GM18870 (cell line): Measurements from ENCODE around the gene BCAS4.

Experiments used
- ATAC-seq: cut with Tn5 transposase; IDR thresholded peaks from one replicate; pipeline ENCODE4 v1.9.1; 2021; ENCODE audit warnings: moderate library complexity; ENCODE audit not compliant: unreplicated experiment

The BCAS4 gene

DNA sequence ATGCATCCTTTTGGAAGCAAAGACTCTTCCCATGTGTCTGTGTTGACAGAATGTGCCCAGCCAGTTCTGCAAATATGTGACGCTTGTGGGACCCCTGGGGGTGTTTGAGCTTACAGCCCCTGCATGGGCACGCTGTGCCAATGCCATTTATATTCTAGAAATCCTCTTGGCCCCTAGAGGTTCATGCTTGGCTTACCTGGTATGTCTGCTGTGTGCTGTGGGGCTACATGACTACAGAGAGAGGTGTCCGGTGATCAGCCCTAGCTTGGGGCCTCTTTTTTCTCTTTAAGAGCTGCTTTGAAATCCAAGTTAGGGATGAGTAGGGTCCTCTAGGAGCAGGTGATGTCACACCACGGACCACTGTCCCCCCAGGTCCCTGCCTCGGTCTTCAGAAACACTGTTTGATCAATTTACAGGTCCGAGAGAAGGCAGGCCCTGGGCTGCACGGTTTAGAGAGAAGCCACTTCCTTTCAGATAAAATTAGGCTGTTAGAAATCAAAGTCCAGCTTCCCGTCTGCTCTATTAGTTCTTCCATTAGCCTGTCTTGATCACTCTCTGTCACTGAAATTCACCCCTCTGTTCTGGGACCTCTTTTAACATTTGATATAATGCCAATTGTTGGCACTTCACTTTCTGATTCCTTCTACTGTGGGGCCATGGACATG is 26.5 kb downstream of the BCAS4 start:
- no peak for ATAC-seq

DNA sequence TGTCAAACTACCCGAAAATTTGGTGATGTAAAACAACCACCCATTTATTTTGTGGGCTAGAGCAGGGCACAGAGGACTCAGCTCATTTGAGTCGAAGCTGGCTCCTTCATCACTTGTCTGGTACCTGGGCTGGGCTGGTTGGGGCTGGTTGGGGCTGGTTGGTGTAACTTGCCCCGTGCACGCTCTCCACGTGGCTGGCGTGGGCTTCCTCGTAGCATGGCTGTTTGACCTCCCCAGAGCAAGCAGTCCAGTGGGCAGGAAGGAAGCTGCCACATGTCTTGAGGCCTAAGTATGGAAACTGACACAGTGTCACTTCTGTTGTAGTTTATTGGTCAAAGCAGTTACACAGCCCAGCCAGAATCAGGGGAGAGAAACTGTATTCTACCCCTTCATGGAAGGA is 27.1 kb downstream of the BCAS4 start:
- no peak for ATAC-seq

DNA sequence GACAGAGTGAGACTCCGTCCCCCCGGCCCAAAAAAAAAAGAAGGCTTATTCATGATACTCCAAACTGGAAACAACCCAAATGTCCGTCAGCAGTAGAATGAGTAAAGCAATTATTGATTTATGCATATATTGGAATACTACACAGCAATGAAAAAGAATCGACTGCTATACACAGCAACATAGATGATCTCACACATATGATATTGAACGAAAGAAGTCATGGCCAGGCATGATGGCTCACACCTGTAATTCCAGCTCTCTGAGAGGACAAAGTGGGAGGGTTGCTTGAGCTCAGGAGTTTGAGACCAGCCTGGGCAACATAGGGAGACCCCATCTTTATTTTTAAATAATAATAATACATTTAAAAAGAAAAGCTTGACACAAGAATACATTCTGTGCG is 28.5 kb downstream of the BCAS4 start:
- no peak for ATAC-seq

DNA sequence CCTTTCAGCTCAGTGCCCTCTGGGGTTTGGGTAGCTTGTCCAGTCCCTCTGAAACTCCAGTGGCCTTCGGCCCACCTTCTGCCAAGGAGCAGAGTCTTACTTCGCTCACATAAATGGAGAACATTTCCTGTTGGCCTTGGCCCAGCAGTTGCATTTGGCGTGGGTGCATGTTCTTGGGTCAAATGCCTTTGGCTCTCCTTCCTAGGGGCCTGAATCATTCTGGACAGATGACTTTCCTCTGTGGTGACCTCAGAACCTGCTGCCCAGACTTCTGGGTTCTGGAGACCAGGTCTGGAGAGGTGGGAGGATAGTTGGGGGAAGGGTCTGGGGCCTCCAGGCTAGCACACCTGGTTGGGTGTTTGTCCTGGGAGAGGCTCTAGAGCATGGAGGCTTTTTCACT is 29.3 kb downstream of the BCAS4 start:
- ATAC-seq: no peak

DNA sequence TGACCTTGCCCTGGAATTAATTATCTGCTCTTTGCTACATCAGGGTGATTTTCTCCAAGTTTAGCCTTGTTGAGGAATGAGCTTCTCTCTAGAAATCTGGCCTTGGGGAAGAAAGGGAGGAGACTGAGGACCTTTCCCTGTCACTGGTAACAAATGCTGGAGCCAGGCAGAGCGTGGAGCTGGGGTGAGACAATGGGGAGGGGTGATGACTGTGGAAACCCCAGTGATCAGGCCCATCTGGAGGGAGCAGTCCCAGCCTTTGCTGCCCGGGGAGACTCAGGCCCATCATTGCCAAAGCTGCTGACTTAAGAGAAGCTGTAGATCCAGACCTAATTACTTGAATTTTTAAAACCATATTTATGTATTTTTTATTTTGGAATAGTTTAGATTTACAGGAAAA is 31.3 kb downstream of the BCAS4 start:
- ATAC-seq: no peak

DNA sequence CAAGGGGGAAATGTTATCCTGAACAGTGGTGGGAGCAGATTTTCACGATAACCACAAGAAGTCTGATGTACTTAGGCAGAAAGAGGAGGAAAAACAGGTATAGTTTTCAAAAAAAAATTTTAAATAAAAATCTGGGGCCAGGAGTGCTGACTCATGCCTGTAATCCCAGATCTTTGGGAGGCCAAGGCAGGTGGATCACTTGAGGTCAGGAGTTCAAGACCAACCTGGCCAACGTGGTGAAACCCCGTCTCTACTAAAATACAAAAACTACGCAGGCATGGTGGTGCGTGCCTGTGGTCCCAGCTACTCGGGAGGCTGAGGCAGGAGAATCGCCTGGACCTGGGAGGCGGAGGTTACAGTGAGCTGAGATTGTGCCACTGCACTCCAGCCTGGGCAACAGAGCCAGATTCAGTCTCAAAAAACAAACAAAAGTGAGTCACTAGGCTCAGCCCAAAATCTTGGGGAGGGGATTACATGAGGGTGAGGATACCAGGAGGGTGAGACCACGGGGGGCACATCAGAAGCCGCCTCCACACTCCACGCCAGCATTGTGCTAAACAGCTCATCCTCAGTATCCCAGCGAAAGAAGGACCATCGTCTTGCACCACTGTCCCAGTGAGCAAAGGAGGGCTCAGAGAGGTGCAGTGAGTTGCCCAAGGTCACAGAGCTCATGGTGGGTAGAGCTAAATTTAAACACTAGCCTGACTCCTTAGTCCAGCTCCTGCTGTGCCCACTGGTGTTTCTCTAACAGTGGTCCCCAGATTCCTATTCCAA is 33.7 kb downstream of the BCAS4 start:
- no peak for ATAC-seq

DNA sequence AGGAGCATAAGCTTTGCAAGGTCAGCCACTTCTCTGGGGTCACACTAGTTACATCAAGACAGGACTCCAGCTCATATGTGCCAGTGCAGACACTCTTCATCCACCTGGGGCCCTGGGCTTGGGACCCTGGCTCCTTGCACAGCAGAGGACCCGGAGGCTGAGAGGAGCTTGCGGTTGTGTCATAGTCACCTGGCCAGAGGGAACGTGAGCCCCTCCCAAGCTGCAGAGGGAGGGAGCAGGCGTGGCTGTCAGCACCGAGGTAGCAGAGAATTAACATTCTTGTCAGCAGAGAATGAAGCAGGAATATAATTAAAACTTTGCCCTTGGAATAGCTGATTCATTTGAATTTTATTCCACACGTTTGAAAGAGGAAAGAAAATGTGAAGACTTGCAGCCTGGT is 36.8 kb downstream of the BCAS4 start:
- ATAC-seq: no peak

DNA sequence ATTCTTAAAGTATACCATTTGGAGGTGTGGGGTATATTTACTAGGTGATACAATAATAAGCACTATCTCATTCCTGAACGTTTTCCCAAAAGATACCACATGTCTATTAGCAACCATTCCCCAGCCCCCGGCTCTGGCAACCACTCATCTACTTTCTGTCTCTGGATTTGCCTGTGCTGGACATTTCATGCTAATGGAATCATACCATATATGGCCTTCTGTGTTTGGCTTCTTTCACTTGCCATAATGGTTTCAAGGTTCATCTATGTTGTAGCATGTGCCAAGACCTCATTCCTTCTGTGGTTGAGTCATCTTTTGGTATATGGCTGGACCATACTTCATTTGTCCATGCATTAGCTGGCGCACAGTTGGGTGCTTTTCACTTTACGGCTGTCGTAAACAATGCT is 39.7 kb downstream of the BCAS4 start:
- no peak for ATAC-seq

DNA sequence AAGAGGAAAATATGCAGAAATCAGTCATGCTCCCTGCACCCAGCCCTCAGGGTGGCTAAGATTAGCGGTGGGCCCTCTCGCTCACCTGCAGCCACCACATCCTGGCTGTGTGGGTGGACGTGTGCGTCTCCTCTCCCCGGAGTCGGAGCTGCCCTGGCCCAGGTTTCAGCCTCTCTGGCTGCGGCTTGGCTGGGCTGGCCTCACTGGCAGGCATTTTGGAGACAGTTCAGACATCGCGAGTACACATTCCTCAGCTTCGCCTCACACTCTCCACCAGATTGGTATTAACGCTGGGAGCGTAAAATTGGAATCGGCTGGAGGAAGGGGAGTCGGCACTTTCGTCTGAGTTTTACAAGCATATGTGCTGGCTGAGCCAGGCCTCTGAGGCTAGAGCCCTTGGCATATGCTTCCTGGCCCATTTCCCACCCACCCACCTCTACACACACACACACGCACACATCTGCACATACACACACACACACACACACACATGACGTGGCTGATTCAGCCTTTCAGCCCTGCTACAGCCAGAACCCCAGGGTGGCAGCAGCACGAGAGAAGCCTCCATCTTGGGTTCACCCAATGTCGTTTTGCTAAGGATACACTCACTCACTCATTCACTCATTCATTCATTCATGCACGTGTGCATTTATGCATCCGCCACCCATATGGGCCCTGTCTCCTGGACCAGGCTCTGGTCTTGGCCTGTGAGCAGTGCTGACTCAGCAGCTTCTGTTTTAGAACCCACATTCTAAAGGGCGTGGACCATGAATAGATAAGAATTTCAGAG is 42.9 kb downstream of the BCAS4 start:
- ATAC-seq: peak; percentile 45

DNA sequence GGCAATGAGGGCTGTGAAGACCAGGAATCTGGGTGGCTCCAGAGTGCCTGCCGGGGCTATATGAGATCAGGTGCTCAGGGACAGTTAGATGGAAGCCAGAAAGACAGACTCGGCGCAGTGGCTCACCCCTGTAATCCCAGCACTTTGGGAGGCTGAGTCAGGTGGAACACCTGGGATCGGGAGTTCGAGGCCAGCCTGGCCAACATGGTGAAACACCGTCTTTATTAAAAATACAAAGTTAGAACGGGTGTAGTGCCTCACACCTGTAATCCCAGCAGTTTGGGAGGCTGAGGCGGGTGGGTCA is 43.4 kb downstream of the BCAS4 start:
- no peak for ATAC-seq

DNA sequence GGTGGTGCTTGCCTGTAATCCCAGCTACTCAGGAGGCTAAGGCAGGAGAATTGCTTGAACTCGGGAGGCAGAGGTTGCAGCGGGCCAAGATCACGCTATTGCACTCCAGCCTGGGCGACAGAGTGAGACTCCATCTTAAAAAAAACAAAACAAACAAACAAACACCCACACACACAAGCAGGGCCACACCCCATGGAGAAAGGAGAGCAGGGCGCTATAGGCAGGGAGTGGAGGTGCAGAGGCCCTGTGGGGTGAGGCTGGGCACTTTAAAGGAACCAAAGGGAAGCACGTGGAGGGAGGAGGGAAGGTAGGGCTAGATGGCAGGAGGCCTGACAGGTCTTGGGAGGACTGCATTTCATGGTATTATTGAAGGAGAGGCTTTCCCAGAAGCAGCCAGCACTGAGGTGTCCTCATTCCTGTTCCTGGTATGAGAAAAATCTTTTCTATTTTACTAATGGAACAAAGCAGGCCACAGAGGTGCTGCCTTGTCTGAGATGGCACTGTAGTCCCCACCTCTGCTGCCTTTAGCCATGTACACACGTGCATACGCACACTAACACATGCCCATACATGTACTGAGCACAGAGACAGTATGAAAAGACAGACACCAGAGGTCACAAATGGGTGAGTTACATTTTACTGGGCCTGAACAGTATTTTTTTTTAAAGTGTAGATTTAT is 44.0 kb downstream of the BCAS4 start:
- ATAC-seq: no peak

DNA sequence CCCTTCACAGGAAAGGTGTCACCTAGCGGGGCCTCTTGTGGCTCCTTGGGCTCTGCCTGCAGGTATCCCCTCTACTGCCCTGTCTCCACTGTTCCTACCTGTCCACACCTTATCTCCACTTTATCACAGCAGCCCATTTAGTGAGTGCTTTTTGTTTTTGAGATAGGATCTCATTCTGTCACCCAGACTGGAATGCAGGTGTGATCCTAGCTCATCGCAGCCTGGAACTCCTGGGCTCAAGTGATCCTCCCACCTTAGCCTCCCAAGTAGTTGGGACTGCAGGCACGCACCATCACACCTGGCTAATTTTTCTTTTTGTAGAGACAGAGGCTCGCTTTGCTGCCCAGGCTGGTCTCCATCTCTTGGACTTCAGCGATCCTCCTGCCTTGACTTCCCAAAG is 48.0 kb downstream of the BCAS4 start:
- ATAC-seq: no peak

DNA sequence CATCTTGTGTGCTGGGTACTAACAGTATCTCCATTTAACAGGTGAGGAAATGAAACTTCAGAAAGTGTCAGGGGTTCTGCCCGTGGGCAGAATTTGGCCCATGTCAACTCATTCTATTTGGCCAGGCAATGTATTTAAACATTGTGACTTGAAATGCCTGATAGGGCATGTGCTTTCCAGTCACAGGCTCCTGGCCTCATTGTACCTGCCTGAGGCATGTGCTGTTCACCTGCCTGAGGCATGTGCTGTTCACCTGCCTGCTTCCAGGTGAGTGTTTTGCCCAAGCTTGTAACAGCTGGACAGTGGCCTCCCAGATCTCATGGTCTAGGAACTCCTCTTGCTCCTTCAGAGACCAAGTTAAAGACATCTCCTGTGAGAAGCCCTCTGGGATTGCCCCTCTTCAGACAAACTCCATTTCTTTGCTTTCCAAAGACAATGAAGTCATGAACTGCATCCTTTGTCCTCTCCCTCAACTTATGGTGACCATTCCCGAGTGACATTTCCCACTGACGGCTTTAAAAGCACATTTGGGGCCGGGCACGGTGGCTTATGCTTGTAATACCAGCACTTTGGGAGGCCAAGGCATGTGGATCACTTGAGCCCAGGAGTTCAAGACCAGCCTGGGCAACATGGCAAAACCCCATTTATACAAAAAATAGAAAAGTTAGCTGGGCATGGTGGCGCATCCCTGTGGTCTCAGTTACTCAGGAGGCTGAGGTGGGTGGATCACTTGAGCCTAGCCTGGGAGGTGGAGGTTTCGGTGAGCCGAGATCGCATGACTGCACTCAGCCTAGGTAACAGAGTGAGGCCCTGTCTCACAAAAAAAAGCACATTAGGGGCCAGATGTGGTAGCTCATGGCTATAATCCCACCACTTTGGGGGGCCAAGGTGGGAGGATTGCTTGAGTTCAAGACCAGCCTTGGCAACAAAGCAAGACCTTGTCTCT is 48.7 kb downstream of the BCAS4 start:
- no peak for ATAC-seq

DNA sequence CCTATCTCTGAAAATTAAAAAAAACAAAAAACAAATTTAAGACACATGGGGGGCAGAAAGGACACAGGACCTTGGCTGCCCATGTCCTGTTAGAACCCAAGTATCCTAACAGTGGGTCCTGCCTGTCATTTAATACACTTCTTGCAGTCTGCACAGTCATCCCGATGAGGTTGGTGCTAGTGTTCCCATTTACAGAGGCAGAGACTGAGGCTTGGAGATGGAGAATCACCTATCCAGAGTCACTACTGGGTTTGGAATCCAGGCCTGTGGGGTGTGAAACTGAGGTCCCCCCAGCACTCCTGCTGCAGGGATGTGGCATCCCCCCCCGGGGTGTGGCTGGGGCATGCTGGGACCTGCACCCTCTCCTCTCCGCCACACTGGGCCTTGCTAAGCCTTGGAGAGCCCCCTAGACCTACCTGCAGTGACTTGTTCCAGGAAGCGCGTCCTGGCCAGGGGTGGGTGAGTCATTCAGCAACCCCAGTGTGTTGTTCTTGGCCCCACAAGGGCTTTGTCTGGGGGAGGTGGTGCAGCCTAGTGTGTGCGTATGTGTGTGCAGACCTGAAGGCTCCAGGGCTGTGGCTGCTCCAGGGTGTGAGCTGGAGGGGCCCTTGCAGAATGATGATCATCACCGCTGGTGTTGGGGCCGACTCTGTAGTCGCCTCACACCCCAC is 49.7 kb downstream of the BCAS4 start:
- ATAC-seq: peak; percentile 87

DNA sequence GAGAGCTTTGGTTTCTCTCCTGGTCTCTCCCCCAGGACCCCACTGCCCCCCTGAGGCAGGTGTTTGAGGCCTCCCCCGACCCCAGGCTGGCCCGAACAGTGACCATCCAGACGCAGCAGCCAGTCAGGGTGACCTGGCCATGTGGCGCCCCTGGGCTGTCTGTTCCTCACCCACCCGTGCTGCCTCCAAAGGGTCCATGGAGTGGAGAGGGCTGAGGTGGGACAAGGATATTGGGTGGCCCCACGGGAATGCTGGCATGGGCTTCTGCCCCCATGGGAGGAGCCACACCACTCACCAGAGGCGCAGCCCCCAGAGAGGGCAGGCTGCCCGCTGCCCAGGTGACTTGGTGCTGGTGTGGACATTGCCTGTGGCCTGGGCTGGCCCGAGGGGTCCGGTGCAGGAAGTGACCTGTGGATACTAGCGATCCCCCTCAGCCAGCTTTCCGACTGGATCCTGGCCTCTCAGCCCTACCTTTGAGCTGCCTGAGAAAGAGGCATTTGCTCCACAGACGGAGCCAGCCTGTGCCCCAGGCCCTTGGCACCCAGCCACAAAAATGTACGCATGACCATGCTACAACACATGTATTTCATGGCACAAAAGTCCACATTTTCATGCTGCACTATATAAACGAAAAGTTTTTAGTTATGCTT is 50.8 kb downstream of the BCAS4 start:
- no peak for ATAC-seq

DNA sequence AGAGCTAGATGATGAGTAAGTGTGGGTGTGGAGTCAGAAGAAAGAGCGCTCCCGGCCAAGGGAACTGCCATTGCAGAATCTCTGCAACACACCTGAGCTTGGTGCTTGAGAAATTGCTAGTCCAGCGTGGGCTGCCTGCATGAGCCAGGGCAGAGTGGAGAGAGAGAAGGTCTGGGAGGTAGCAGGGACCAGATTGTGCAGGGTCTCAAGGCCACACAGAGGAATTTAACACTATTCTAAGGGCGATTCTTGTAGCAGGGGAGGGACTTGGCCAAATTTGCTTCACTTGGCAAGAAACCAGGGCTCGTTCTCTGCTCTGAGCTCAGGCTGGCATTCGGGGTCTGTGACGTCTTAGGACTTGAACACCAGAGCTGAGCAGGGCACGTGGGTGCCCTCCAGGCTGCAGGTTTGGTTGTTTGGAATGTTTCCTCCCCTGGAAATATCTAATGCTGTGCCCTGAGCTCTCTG is 53.5 kb downstream of the BCAS4 start:
- no peak for ATAC-seq

DNA sequence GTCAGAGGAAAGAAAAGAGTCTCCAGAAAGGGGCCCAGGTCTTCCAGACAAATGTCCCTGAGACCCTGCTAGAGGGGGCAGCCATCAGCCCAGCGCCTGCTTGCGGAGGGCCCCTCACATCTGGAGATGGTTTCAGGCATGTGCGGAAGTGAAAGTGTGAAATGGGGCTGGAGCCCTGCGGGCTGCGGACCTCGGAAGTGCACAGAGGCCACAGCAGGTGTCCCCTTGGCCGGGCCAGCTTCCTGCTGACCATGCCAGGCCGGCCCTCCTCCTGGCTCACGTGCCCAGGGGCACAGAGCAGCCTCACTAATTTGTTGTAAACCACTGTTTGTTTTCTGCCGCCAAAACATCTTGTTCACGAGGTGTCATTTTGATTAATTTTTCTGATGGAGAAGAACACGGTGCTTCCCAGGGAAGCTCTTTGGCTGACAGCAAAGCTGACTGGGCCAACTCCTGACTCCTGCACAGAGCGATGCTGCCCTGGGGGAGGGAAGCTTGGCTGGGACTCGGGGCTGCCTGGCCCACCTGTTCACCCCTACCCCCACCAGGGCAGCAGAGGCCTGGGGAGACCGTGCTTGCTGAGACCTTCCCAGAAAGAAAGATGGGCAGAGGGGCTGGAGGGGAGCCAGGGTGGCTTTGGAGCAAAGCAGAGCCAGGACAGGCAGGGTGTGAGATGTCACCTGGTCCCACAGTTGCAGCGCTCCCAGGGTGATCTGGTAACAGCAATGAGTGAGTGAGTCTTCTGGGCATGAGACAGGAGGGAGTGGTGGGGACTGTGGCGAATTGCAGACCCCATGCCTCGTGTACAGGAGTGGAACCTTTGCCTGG is 54.2 kb downstream of the BCAS4 start:
- ATAC-seq: no peak

DNA sequence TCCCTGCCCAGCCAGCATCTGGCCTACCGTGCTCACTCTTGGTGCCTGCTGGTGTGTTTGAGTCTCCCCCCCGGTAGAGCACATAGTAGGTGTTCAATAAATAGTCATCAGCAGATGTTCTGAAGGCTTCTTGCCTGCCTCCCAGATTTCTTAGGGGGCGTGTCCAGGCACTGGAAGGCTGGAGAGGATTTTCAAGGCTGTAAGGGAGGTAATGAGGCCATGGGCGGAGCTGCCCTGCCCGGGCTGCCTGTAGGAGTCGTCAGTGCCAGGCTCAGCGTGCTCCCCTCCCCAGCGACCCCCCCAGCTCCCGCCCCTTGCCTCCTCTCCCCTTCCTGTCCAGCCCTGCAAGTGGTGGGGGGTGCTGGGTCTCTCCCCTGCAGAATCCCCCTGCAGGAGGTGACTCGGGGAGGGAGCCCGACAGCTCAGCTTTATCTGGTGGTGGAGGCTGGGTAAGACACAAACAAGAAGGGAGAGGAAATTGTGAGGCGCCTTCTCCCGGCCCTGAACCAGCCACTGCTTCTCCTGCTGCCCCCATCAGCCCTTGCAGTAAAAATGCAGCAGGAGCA is 55.9 kb downstream of the BCAS4 start:
- ATAC-seq: no peak
